ENCODE measurements around the gene LOC101059915.
"Not testable (repeated sequence)": the region's sequence is repeated elsewhere in the genome, so short reads cannot be mapped to it uniquely, and the experiment has no call there.

The LOC101059915 gene

GRCh38 chrX:71676068-71676795 lies 8.9 kb downstream of the LOC101059915 start:
- not testable (repeated sequence) for DNase-seq

GRCh38 chrX:71677195-71677594 lies 9.8 kb downstream of the LOC101059915 start:
- DNase-seq: not testable (repeated sequence)

- no peak for DNase-seq
These were observed 12.3 kb downstream of the LOC101059915 start for GRCh38 chrX:71679575-71680207.

- not testable (repeated sequence) for DNase-seq
These were observed 29.5 kb downstream of the LOC101059915 start for GRCh38 chrX:71696641-71697465.

GRCh38 chrX:71697466-71698298 lies 30.3 kb downstream of the LOC101059915 start:
- not testable (repeated sequence) for DNase-seq

- DNase-seq: not testable (repeated sequence)
These were observed 31.1 kb downstream of the LOC101059915 start for GRCh38 chrX:71698299-71699022.

GRCh38 chrX:71699023-71699344 lies 31.6 kb downstream of the LOC101059915 start:
- not testable (repeated sequence) for DNase-seq

GRCh38 chrX:71702853-71703252 lies 35.5 kb downstream of the LOC101059915 start:
- not testable (repeated sequence) for DNase-seq

- not testable (repeated sequence) for DNase-seq
These were observed 46.7 kb downstream of the LOC101059915 start for GRCh38 chrX:71714064-71714463.

- not testable (repeated sequence) for DNase-seq
These were observed 48.2 kb downstream of the LOC101059915 start for GRCh38 chrX:71715551-71715950.

- DNase-seq: not testable (repeated sequence)
These were observed 49.0 kb downstream of the LOC101059915 start for GRCh38 chrX:71716323-71716722.

- DNase-seq: not testable (repeated sequence)
These were observed 50.8 kb downstream of the LOC101059915 start, which contains the start of gene CXorf49 for GRCh38 chrX:71718185-71718584. Gene CXorf49, minus strand, starts transcription at chrX:71718285. Its CDS starts 134 bp downstream, at chrX:71718151.

GRCh38 chrX:71719195-71719594 lies 51.8 kb downstream of the LOC101059915 start:
- not testable (repeated sequence) for DNase-seq

- not testable (repeated sequence) for DNase-seq
These were observed 53.0 kb downstream of the LOC101059915 start for GRCh38 chrX:71720289-71720886.

Data from bone marrow (tissue), 2 donors.